Measurements from ENCODE around the gene RAMP1.

GRCh38 chr2:237942513-237942899 is 83.1 kb downstream of the RAMP1 start:
- TF ChIP-seq POLR2A (IDR thresholded peaks at IDR 0.05) = no peak
- no peak for TF ChIP-seq CTCF (IDR thresholded peaks at IDR 0.05)
